ENCODE results near the gene STXBP2.

- TF ChIP-seq CTCF (IDR thresholded peaks at IDR 0.05; ENCODE audit: borderline replicate concordance, extremely low read depth, low read length, poor library complexity, severe bottlenecking) (no peak), EZH2 (IDR thresholded peaks at IDR 0.05; ENCODE audit: borderline replicate concordance, low read depth, low read length, severe bottlenecking) (no peak)
Observed at GRCh38 chr19:7677669-7678311, 40.9 kb downstream of the STXBP2 start.

All from DND-41 (cell line).